Measurements from ENCODE around the gene GARS1. TPM values are rescaled to one million over a fixed set of nuclear protein-coding genes. Genes with fewer than 3 reads are reported as not detected.

Gene GARS1
- total and polyA plus RNA-seq, 9 of the 15 experiments (the other 6 are each of a cell fraction or from before 2014, with no cell fraction given), result 142 to 769 (median 272) TPM

GRCh38 chr7:30625283-30625682 is 30.6 kb downstream of the GARS1 start:
- Histone ChIP-seq H3K9me1 (ENCODE audit: control insufficient read depth, insufficient read depth, low read length) (no peaks in the 10 kb centered on the region), H3K9ac (ENCODE audit: insufficient read depth in 1 of 2, low read depth in 2 of 2, low read length in 2 of 2) (no peak overlapping the region), H3K36me3 (ENCODE audit: control insufficient read depth, insufficient read depth, low read length) (peaks cover 94% of the 10 kb centered on the region), H3K27ac (ENCODE audit: extremely low read depth, low read depth, low read length) (no peak overlapping the region), H3K9me3 (replicated peaks; ENCODE audit: control insufficient read depth, insufficient read depth, low read depth, low read length) (no peaks in the 10 kb centered on the region), H3K4me3 (no peak overlapping the region), H2AFZ (ENCODE audit: low read depth, low read length) (no peak overlapping the region), H3K27me3 (ENCODE audit: control insufficient read depth in 2 of 2, insufficient read depth in 2 of 2, low read length in 2 of 2) (no peaks in the 10 kb centered on the region), H3K4me1 (replicated peaks in 1 of 2; ENCODE audit: control insufficient read depth in 2 of 2, insufficient read depth in 2 of 2, low read length in 2 of 2) (no peaks in the 10 kb centered on the region), H3K79me2 (ENCODE audit: control insufficient read depth, insufficient read depth, low read length) (no peaks in the 10 kb centered on the region; the same call in 2 of the 3 replicates), H3K4me2 (ENCODE audit: insufficient read depth, low read length) (no peak overlapping the region), H4K20me1 (replicated peaks; ENCODE audit: control insufficient read depth, insufficient read depth, low read length) (no peaks in the 10 kb centered on the region; the same call in 1 of the 2 replicates)
- DNase-seq (ENCODE audit: extremely low read depth in 1 of 4, low spot score in 3 of 4) (no peak), ATAC-seq (peak; percentile 10), FAIRE-seq (no peak)
- intact Hi-C loops (cut with micrococcal nuclease), result no loop called here
- TF ChIP-seq SUPT5H (IDR thresholded peaks at IDR 0.05) (peak; percentile 40), BACH1 (tag; IDR thresholded peaks at IDR 0.05) (no peak), POLR2AphosphoS2 (IDR thresholded peaks at IDR 0.05; ENCODE audit: low read length) (peak; percentile 63; the same call in 1 of the 2 replicates)
- WGBS (ENCODE audit: insufficient coverage, low coverage, missing lambda C conversion rate), result 82% methylated on average over 1 of the region's 1 CpG
- POLR2A ChIA-PET, result no interaction called here
- in situ Hi-C loops (cut with MboI), result no loop called here
- no TSS peak for BruUV-seq (replicated peaks)
- CTCF ChIA-PET (ENCODE audit: low intra/inter-chr PET ratio), result no interaction called here

- Histone ChIP-seq H3K4me2 (ENCODE audit: insufficient read depth, low read length) (no peak overlapping the region), H3K9ac (ENCODE audit: insufficient read depth in 1 of 2, low read depth in 2 of 2, low read length in 2 of 2) (no peak overlapping the region), H3K36me3 (ENCODE audit: control insufficient read depth, insufficient read depth, low read length) (peaks cover 94% of the 10 kb centered on the region), H2AFZ (ENCODE audit: low read depth, low read length) (no peak overlapping the region), H3K27me3 (ENCODE audit: control insufficient read depth in 2 of 2, insufficient read depth in 2 of 2, low read length in 2 of 2) (no peaks in the 10 kb centered on the region), H4K20me1 (replicated peaks; ENCODE audit: control insufficient read depth, insufficient read depth, low read length) (no peaks in the 10 kb centered on the region; the same call in 1 of the 2 replicates), H3K9me1 (ENCODE audit: control insufficient read depth, insufficient read depth, low read length) (no peaks in the 10 kb centered on the region), H3K79me2 (ENCODE audit: control insufficient read depth, insufficient read depth, low read length) (no peaks in the 10 kb centered on the region; the same call in 2 of the 3 replicates), H3K9me3 (replicated peaks; ENCODE audit: control insufficient read depth, insufficient read depth, low read depth, low read length) (no peaks in the 10 kb centered on the region), H3K4me1 (replicated peaks in 1 of 2; ENCODE audit: control insufficient read depth in 2 of 2, insufficient read depth in 2 of 2, low read length in 2 of 2) (no peaks in the 10 kb centered on the region), H3K4me3 (no peak overlapping the region), H3K27ac (ENCODE audit: extremely low read depth, low read depth, low read length) (no peak overlapping the region)
- in situ Hi-C loops (cut with MboI) (no loop called here), intact Hi-C loops (cut with micrococcal nuclease) (no loop called here)
- FAIRE-seq (no peak), ATAC-seq (peak; percentile 17; the same call in 2 of the 3 replicates), DNase-seq (ENCODE audit: extremely low read depth in 1 of 4, low spot score in 3 of 4) (no peak)
- 88% methylated on average over 4 of the region's 4 CpGs for WGBS (ENCODE audit: insufficient coverage, low coverage, missing lambda C conversion rate)
- BruUV-seq (replicated peaks), result no TSS peak
- ChIA-PET POLR2A (interaction anchor here (1.0 to 5.7 kb wide), 6 partner anchors 8 to 38 kb away, joined by 3 to 35 read pairs (median 6); no protein-coding TSS in a partner anchor), CTCF (ENCODE audit: low intra/inter-chr PET ratio) (no interaction called here)
- TF ChIP-seq POLR2A (conservative IDR thresholded peaks at IDR 0.05), result peak; percentile 16; the same call in 1 of the 2 replicates
- no peak for TF ChIP-seq RHOXF2B (CRISPR knock-in tag; conservative IDR thresholded peaks at IDR 0.05)
These were observed 32.3 kb downstream of the GARS1 start for GRCh38 chr7:30627026-30627425.
